HT1080 (cell line): Measurements from ENCODE around the gene CDCP1. TPM values are rescaled to one million over a fixed set of nuclear protein-coding genes. Genes with fewer than 3 reads are reported as not detected.

Source experiments
- DNase-seq: peaks from one replicate; pipeline ENCODE4 v3.0.0-alpha.2; 2015; ENCODE audit warnings: low read depth
- total RNA-seq: library from RNA; depleted of rRNA; stranded (reverse); fragments of >200 nt; shearing (Covaris generic); gene quantifications from 2 replicates; pipeline ENCODE4 v1.2.3, GENCODE V29; 2014

Gene CDCP1
- total RNA-seq, 1 experiment from 2014 or later: 23.8 TPM

- DNase-seq: no peak
These were observed 8.5 kb downstream of the CDCP1 start for GRCh38 chr3:45137656-45138181.

- DNase-seq: no peak
These were observed 10.2 kb downstream of the CDCP1 start for GRCh38 chr3:45135959-45136358.

- DNase-seq: no peak
These were observed 11.2 kb downstream of the CDCP1 start for GRCh38 chr3:45134758-45135521.

GRCh38 chr3:45132568-45133211 lies 13.5 kb downstream of the CDCP1 start:
- peak; percentile 68 for DNase-seq

GRCh38 chr3:45131201-45131600 lies 15.0 kb downstream of the CDCP1 start:
- no peak for DNase-seq

- DNase-seq: no peak
These were observed 15.7 kb downstream of the CDCP1 start for GRCh38 chr3:45130476-45130875.

- DNase-seq: no peak
These were observed 17.2 kb downstream of the CDCP1 start for GRCh38 chr3:45128950-45129349.

- DNase-seq: no peak
These were observed 18.9 kb downstream of the CDCP1 start for GRCh38 chr3:45127130-45127822.

GRCh38 chr3:45126730-45127129 lies 19.4 kb downstream of the CDCP1 start:
- DNase-seq: no peak

GRCh38 chr3:45125550-45126026 lies 20.6 kb downstream of the CDCP1 start:
- no peak for DNase-seq

GRCh38 chr3:45124956-45125355 lies 21.2 kb downstream of the CDCP1 start:
- no peak for DNase-seq

- peak; percentile 97 for DNase-seq
These were observed 21.8 kb downstream of the CDCP1 start for GRCh38 chr3:45124352-45124751.

GRCh38 chr3:45123581-45124269 lies 22.5 kb downstream of the CDCP1 start:
- DNase-seq: peak; percentile 98

GRCh38 chr3:45123030-45123429 lies 23.1 kb downstream of the CDCP1 start:
- DNase-seq: peak; percentile 97

GRCh38 chr3:45120359-45121158 lies 25.6 kb downstream of the CDCP1 start:
- DNase-seq: peak; percentile 81

- DNase-seq: no peak
These were observed 26.3 kb downstream of the CDCP1 start for GRCh38 chr3:45119824-45120358.

GRCh38 chr3:45119376-45119775 lies 26.8 kb downstream of the CDCP1 start:
- no peak for DNase-seq

- DNase-seq: no peak
These were observed 27.5 kb downstream of the CDCP1 start for GRCh38 chr3:45118615-45119071.

GRCh38 chr3:45116350-45116749 lies 29.8 kb downstream of the CDCP1 start:
- DNase-seq: no peak

- no peak for DNase-seq
These were observed 32.5 kb downstream of the CDCP1 start for GRCh38 chr3:45113625-45114050.
